NCI-H345 treated with DMSO at 0.1 percent for 48 hours (cell line): ENCODE results near the gene PYGM.

Source experiments
- DNase-seq: peaks from one replicate; lab custom pipeline; 2025; ENCODE audit not compliant: unreplicated experiment; lab: John Stamatoyannopoulos, UW

PYGM gene

GRCh38 chr11:64759722-64760719, at the start of gene PYGM:
PYGM (minus strand) TSS chr11:64759974; CDS start chr11:64759898, 76 bp downstream.
- DNase-seq: no peak

DNA sequence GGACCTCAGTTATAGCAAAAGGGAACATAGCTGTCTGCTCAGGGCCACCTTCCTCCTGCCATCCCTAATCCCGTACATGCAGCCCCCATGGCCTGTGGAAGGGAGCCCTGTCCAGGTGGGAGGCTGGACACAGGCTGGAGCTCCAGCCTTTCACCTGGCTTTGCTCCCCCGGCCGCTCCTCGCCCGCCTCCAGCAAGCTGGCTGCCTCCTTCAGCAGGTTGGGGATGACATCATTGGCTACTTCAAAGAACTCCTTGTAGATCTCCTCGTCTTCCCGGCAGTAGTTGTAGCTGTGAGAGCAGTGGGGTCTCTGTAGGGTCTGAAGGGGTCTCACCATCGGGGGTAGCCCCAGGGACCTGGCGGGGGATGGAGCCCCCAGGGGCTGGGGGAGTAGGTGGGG, 45.7 kb upstream of the PYGM start:
- no peak for DNase-seq

- DNase-seq: no peak
Observed at GRCh38 chr11:64804346-64805210, 44.8 kb upstream of the PYGM start.

GRCh38 chr11:64803846-64804345, 44.1 kb upstream of the PYGM start:
- no peak for DNase-seq

GRCh38 chr11:64803158-64803845, 43.5 kb upstream of the PYGM start, which contains the start of gene MAP4K2:
MAP4K2 (minus strand) TSS chr11:64803214; CDS start chr11:64803149, 65 bp downstream.
- peak; percentile 76 for DNase-seq

DNA sequence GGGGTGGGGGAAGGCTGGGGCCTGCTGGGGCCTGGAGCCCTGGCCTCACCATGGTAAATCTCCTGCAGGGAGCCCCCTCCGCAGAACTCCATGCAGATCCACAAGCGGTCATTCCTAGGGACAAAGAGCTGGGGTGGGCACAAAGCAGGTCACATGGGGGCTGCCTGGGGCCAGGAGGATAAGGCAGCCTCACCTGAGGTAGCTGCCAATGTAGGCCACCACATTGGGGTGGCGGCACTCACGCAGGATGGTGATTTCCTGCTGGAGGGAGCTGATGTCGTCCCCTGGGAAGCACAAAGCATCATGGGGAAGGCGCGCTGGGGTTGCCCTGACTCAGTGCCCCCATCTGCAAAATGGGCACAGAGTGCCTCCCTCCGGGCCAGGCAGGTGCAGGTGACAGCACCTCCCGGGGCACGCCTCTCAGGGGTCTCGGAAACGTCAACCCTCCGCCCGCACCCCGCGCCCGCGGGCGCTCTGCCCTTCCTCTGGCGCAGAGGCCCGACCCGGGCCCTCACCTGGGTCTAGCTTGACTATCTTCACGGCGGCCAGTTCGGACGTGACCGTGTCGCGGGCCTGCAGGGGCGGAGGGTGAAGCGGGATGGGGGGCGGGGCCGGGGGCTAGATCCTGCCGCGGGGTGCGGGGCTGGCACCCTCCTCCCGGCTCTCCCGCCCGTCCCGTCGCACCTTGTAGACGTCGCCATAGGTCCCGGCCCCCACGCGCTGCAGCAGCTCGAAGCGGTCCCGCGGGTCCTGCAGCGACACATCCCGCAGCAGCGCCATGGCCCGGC, 42.8 kb upstream of the PYGM start:
- DNase-seq: no peak

DNA sequence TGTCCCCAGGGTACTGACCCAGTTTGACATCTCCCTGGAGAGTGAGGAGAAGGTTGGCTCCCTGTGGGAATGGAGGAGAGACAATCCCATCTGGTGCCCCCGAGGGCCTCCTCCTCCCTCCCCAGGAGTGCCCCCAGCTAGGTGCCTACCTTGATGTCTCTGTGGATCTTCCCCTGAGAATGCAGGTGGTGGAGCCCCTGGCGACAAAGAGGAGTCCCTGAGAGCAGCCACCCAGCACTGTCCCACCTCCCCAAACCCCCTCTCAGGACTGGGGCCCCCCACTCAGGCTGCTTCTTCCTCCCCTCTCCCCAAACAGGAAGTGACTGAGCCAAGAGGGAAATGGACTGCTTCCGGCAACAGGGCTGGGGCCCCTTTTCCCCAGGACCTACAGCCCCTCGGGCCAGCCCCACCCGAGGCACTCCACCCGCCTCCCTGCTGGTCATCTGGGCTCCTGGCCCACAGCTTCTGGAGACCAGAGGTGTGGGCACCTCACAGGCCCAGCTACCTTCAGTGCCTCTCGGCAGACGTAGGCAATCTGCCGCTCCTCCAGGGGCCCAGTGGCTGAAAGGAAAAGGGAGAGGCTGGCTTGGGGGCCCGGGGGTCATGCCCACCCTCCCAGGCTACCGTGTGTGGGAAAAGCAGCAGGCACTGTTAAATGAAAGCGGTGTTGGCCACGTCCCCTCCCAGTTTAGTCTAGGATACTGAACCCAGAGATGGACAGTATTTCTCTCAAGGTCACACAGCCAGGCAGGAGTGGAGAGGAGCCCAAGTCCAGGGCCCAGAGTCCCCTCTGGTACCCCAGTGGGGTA, 42.0 kb upstream of the PYGM start:
- no peak for DNase-seq

- no peak for DNase-seq
Observed at GRCh38 chr11:64801158-64801464, 41.3 kb upstream of the PYGM start.

DNA sequence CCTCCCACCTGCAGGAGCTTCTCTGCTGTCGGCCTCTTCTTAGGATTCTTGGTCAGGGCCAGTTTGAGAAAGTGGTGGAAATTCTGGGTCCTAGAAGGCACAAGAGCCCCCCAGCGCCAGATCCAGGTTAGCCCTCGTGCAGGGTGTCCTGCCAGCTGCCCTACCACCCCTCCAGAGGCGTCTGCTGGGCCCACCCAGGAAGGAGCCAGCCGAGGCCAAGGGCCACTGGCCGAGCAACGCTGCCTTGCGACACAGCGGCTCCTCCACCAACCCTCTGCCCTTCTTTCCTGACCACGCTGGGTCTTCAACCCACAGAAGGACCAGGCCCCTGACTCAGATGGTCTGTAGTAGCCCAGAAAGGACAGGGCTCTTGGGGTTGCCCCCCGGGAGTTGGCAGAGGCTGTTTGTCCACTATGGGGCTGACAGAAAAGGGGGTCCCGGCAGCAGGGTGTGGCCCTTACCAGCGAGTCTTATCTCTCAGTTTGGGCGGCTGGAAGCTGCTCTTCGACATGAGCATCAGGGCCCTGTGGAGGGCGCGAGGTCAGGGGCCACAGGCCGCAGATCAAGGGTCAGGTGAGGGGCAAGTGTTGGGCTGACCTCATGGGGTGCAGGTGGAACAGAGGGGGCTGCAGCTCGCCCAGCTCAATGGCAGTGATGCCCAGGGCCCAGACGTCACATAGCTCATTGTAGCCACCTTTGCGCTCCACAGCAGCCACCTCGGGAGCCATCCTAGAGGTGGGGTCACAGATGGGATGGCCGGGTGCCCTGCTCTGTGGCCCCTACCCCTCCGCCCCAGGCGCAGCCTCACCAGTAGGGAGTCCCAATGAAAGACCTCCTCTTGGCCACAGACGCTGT, 40.8 kb upstream of the PYGM start:
- DNase-seq: no peak

DNA sequence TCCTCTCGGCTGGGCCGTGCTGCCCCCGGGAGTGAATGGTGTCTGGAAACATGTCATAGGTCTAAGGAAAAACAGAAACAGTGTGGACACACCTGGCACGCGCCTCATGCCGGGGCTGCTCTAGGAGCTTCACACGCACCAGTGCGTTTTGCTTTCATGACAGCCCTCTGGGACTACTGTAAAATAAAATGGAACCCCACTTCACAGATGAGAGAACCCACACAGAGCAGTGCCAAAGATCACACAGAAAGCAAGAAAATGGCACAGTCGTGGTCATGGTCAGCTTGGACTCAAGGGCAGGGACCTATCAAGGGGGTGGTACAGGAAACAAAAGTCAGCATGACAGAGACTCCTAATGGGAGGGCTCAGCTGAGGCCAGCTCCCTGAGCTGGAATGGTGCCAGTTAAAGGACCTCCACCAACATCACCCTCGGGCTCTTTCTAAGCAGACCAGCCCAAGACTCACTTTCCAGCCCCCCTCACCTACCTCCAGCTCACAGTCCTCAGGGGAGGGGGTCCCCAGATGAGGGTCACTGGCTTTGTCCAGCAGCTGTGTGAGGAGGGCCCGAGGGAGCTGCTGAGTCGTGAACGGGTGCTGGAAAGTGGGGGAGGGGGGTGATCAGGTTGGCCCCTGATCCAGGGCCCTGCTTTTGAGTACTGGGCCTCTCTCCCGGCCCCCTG, 40.0 kb upstream of the PYGM start:
- DNase-seq: peak; percentile 4

- DNase-seq: no peak
Observed at GRCh38 chr11:64799256-64799622, 39.5 kb upstream of the PYGM start.

GRCh38 chr11:64796757-64797541, 37.2 kb upstream of the PYGM start:
- no peak for DNase-seq

DNA sequence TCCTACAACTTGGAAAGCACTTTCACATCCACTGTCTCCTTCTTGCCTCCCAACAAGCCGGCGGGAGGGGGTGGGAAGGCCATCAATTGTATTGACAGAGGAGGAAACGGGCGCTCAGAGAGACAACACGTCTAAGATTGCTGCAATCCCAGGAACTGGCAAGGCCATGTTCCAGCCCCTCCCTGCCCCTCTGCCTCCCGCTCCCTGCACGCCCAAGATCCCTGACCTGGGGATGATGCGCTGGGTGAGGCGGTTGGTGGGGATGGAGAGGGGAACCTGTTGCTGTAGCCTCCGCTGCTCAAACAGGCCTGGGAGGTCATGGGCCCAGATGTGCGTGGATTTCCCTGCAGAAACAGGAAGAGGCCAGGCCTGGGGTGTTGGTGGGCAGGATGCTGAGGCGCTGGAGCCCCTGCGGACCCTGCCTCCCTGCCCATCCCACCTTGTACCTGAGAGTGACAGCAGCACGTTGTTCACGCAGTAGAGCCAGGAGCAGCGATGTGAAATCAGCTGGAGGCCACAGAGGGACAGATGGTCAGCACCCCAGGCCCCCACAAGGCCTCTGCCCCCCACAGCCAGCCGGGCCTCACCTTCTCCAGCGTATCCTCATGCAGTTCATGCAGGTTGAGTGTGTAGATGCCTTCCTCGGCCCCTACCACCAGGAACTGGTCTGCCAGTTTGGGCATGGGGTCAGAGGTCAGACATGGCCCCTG, 36.4 kb upstream of the PYGM start:
- DNase-seq: no peak

- DNase-seq: no peak
Observed at GRCh38 chr11:64794526-64794925, 34.8 kb upstream of the PYGM start.

DNA sequence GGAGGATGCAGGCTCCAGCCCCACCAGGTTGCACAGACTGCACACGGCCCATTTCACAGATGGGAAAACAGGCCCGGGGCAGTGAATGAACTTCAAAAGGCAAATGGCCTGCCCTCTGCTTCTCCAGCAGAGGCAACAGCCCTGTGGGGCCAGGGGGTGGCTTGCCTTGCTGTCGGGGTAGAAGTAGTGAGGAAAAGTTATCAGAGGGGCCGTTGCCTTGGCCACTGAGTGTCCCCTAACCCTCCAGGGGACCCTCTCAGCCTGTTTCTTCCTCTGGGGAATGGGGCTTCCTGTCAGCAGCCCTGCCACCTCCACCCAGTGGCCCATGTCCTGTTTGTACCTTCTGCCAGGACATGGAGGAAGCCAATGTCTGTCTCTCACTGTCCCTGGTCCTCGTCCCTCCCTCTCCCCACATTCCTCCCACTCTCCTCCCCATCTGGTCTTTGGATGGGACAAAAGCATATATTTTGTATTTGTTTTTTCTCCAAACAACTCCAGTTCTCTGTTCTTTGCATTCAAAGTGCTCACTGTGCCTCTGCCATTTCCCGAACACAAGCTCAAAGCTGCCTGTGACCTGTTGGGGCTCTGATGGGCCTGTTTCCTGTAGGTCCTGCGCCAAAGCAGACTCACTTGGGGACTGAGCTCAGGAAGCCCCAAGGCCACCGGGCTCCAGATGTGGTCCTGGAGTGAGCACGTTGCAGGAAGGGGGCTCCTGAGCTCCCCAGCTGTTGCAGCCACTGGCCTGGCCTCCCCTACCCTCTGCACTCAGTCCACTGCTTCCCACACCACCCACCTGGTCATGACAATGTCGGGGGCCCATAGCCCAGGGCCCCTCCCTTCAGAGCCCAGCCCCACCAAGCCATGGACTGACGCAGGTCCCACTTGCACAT, 33.7 kb upstream of the PYGM start:
- no peak for DNase-seq

- DNase-seq: no peak
Observed at GRCh38 chr11:64792482-64792881, 32.7 kb upstream of the PYGM start.
